ENCODE data around the gene HOXA9.

HOXA9 gene

GRCh38 chr7:27173511-27173955, 8.2 kb upstream of the HOXA9 start:
- ATAC-seq, result no peak
- no peak for TF ChIP-seq ZC3H10 (CRISPR knock-in tag; IDR thresholded peaks at IDR 0.05)
- TF ChIP-seq ZFP30 (CRISPR knock-in tag; IDR thresholded peaks at IDR 0.05), result no peak
- no peak for TF ChIP-seq CREB5 (CRISPR knock-in tag; IDR thresholded peaks at IDR 0.05; ENCODE audit: low read depth)
- TF ChIP-seq ESRRG (CRISPR knock-in tag; IDR thresholded peaks at IDR 0.05), result no peak
- no peak for TF ChIP-seq GLIS3 (CRISPR knock-in tag; IDR thresholded peaks at IDR 0.05)

- ATAC-seq, result peak; percentile 8; the same call in 1 of the 3 replicates
Observed at GRCh38 chr7:27172823-27173510, 7.6 kb upstream of the HOXA9 start.

GRCh38 chr7:27172315-27172774, 7.0 kb upstream of the HOXA9 start:
- no peak for ATAC-seq
- no peak for TF ChIP-seq PPARA (CRISPR knock-in tag; IDR thresholded peaks at IDR 0.05; ENCODE audit: borderline replicate concordance)
- TF ChIP-seq ZC3H10 (CRISPR knock-in tag; IDR thresholded peaks at IDR 0.05), result no peak
- TF ChIP-seq GLIS3 (CRISPR knock-in tag; IDR thresholded peaks at IDR 0.05), result no peak
- no peak for TF ChIP-seq TSHZ2 (CRISPR knock-in tag; IDR thresholded peaks at IDR 0.05)
- no peak for TF ChIP-seq ZFP30 (CRISPR knock-in tag; IDR thresholded peaks at IDR 0.05)
- TF ChIP-seq TCF4 (CRISPR knock-in tag; IDR thresholded peaks at IDR 0.05; ENCODE audit: borderline replicate concordance), result no peak
- TF ChIP-seq OSR1 (CRISPR knock-in tag; IDR thresholded peaks at IDR 0.05), result no peak
- no peak for TF ChIP-seq PATZ1 (CRISPR knock-in tag; IDR thresholded peaks at IDR 0.05; ENCODE audit: borderline replicate concordance)
- no peak for TF ChIP-seq CSDC2 (CRISPR knock-in tag; IDR thresholded peaks at IDR 0.05)
- no peak for TF ChIP-seq CREB5 (CRISPR knock-in tag; IDR thresholded peaks at IDR 0.05; ENCODE audit: low read depth)
- no peak for TF ChIP-seq ARNTL (CRISPR knock-in tag; IDR thresholded peaks at IDR 0.05; ENCODE audit: borderline replicate concordance, low read depth)
- no peak for TF ChIP-seq RARB (CRISPR knock-in tag; IDR thresholded peaks at IDR 0.05)
- no peak for TF ChIP-seq ESRRG (CRISPR knock-in tag; IDR thresholded peaks at IDR 0.05)
- no peak for TF ChIP-seq ISL1 (CRISPR knock-in tag; IDR thresholded peaks at IDR 0.05)
- TF ChIP-seq SNAI2 (CRISPR knock-in tag; IDR thresholded peaks at IDR 0.05), result no peak
- no peak for TF ChIP-seq ZNF8 (CRISPR knock-in tag; IDR thresholded peaks at IDR 0.05)

More at GRCh38 chr7:27172823-27173510, 7.6 kb upstream of the HOXA9 start:
- TF ChIP-seq ZNF8 (CRISPR knock-in tag; IDR thresholded peaks at IDR 0.05), result no peak
- no peak for TF ChIP-seq TOX (CRISPR knock-in tag; IDR thresholded peaks at IDR 0.05; ENCODE audit: borderline replicate concordance)
- TF ChIP-seq CSDC2 (CRISPR knock-in tag; IDR thresholded peaks at IDR 0.05), result no peak
- TF ChIP-seq ARNTL (CRISPR knock-in tag; IDR thresholded peaks at IDR 0.05; ENCODE audit: borderline replicate concordance, low read depth), result no peak
- TF ChIP-seq BACH2 (CRISPR knock-in tag; IDR thresholded peaks at IDR 0.05; ENCODE audit: borderline replicate concordance), result no peak

- ATAC-seq, result peak; percentile 18; the same call in 1 of the 3 replicates
- TF ChIP-seq OSR1 (CRISPR knock-in tag; IDR thresholded peaks at IDR 0.05), result no peak
- TF ChIP-seq ZNF565 (CRISPR knock-in tag; conservative IDR thresholded peaks at IDR 0.05; ENCODE audit: low read depth), result no peak
- no peak for TF ChIP-seq CSDC2 (CRISPR knock-in tag; IDR thresholded peaks at IDR 0.05)
Observed at GRCh38 chr7:27171637-27172314, 6.4 kb upstream of the HOXA9 start.
